Erythroblast (primary cell): ENCODE results near the gene SEMA3E.
"Not testable (repeated sequence)": the region's sequence is repeated elsewhere in the genome, so short reads cannot be mapped to it uniquely, and the experiment has no call there.

Source experiments
- DNase-seq, 2 experiments: peaks; one replicate each; lab custom pipeline; 2025; lab: John Stamatoyannopoulos, UW
- GATA1 ChIP-seq: IDR thresholded peaks from 2 replicates; pipeline ENCODE4 v1.6.1; 2011; ENCODE audit warnings: low read depth, mild to moderate bottlenecking, control low read depth, low read length, moderate library complexity
- POLR2A ChIP-seq: IDR thresholded peaks from 2 replicates; pipeline ENCODE4 v1.6.1; 2011; ENCODE audit warnings: mild to moderate bottlenecking, low read length

Gene SEMA3E

DNA sequence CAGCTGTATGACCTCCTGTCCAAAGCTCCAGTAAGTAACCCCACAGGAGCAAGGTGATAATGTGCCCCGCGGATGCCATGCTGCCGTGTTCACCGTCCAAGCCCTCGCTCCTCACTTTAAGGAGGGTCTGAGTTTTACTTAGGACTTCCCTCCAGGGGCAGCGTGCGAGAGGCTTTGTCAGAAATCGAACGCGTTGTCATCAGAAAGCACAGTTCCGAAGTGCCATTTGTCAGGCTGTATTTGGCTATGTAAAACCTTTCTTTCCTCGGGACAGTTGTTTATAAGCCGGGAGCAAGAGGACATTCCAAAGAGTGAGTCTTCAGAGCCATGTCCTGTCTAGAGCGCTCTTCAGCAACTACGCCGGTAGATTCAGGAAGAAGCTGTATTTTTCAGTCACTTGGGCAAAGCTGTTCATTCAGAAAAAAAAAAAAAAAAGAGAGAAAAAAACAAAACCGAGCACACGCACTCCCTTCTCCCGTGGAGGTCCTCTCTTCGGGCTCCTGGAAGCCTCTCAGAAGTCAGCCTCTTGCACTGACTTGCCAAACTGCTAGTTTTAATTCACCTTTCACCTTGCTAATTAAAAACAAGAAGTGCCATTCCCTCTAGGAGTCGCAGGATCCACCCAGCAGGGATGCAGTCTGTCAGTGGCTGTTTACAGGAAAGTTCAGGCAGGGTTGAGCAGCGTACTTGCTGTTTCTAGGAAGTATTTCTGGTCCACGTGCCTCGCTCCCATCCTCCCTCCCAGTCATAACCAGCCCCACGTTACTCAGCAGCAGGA lies at the start of gene SEMA3E:
SEMA3E (minus strand) TSS at position 676 of the 778 bp plus-strand sequence.
- no peak for DNase-seq
- no peak for TF ChIP-seq GATA1
- no peak for TF ChIP-seq POLR2A

DNA sequence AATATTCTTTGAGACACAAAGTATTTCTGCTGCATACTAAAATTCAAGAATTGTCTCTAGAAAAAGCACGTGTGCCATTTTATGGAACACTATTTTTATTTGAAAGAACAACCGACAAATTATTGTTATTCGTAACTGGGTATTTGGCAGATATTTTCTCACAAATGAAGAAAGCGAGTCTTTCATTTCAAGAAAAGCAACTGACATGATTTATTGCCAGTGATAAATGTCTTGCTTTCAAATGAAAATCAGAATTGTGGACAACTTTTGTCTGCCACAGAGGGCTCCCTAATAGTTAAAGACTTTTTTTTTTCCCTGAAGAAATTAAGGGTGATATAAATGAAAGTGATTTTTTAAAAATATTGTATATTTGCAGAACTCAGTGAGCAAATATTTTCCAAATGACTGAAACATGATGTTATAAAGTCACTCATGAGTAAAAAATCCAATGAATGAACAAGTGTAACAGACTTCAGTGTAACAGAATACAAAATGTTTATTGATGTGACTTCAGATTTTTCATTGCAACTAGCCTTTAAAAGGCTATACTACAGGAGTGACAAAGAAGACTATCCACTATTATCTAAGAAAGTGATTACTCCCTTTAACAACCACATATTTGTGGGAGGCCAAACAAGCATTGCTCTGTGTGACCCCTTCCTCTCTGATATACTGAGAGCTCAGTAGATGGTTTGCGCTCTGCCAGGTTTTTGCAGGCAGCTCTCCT lies 49.0 kb upstream of the SEMA3E start:
- DNase-seq, result no peak
- TF ChIP-seq POLR2A, result no peak
- no peak for TF ChIP-seq GATA1

DNA sequence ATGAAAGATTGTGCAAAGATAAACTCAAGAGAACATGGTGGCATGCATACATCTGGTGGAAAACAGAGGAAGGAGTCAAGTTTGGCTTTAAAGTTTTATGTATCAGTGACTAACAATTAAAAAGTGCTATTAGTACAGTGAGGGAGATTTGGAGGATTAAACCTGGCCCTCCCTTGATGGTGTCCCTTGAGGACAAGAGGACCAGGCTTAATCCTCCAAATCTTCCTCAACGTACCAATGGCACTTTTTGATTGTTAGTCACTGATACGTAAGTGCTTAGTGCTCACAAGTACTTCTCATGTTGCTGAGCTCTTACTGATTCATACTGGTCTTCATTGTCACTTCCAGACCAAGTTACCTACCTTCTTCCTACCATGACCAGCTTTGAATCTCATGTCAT lies 47.2 kb upstream of the SEMA3E start:
- no peak for DNase-seq
- TF ChIP-seq GATA1 (no peak), POLR2A (no peak)

DNA sequence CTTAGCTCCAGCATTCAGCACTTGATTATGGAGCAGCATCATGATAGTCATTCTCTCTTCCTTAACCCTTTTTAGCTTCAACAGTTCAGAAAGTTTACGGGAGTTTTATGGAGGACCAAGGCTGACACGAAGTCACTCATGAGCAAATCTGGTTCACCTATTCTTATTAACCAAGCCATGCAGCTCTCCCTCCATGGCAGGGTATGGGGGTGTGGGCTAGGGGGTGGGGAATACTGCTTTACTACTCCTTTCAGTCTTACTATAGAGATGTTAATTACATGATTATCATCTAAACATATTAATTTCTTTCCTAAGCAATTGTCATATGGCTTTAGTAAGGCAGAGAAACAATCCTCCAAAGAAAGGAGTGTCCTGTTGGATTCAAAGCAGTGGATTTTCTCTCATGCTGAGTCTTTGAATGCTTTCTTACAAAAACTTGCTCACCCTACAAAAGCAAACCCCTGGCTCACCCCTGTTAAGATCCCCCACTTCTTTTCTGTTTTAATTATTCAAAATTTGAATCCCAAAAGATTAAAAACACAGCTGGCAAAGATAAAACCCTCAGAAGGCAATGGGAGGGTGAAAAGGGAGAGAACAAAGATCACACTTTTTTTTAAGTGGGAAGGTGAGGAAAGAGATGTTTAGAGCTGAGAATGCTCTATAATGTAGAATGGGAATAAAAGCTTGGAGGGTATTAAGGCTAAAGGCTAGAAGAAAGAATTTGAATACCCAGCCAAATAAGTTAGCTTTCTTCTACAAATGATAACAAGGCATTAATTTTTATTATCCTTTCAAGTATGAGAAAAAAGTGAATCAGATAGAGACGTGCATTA lies 46.4 kb upstream of the SEMA3E start:
- TF ChIP-seq GATA1, result no peak
- no peak for TF ChIP-seq POLR2A
- no peak for DNase-seq

DNA sequence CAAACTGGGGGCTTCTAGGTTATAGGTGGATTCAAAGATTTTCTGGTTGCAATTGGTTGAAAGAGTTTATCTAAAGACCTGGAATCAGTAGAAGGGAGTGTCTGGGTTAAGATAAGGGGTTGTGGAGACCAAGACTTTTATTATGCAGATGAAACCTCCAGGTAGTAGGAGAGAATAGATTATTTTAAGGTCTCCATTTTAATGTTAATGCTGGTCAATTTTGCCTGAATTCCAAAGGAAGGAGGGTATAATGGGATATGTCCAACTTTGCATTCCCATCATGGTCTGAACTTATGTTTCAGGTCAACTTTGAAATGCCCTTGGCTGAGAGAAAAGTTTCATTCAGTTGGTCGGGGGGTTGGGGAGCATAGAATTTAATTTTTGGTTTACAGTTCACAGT lies 44.3 kb upstream of the SEMA3E start:
- TF ChIP-seq POLR2A, result no peak
- no peak for TF ChIP-seq GATA1
- DNase-seq, result no peak

DNA sequence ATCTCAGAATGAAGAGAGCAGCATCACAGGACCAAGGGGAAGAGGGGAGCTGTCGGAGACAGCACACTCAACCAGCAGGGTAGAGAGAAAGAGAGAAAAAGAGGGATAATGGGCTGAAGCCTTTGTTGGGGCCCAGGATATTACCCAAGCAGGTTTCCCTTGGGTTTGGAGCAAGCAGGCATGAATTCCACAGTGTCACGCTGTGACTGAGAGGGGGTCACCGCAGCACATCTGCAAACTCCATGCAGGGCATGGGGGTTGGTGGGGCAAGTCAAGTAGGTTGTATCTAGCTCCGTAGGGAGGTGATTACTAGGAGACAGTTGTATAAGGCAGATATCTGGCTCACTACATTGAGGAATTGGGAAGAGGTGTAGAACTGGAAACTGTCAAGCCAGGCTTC lies 42.2 kb upstream of the SEMA3E start:
- TF ChIP-seq POLR2A (no peak), GATA1 (no peak)

DNA sequence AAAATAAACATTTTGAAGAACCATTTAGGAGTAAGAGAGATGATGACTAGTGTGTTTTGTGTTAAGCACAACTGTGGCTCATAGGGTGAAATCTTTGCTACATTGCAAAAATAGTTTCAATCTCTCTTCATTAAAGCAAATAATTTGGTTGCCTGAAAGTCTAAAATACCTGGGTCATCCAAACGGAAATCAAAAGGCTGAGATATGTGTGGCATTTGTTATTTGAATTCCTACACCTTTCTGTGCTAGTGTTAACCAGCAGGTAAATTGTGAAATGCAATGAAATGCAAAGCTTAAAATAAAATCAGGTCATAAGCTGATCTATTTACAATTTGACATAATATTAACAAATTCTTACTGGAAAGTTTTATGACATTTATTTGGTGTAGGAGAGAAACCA lies 40.9 kb upstream of the SEMA3E start:
- DNase-seq, result no peak
- TF ChIP-seq GATA1, result no peak
- no peak for TF ChIP-seq POLR2A

More for the DNA sequence above, 42.2 kb upstream of the SEMA3E start:
- DNase-seq, result no peak

DNA sequence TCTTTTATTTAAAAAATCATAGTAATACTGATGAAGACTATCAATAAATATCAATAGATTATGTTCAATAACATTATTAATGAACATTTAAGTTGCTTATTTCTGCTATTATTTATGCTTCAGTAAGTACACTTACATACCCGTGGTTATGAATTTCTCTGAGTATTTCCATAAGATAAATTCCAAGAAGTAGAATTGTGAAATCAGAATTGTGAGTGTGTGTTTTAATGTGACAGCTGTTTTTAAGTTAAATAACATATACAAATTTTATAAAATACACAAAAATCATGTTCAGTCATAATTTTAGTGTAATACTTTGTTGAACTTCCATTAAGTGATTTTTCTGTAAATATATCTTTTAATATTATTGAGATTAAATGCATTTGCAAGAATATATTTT lies 37.5 kb upstream of the SEMA3E start:
- no peak for DNase-seq
- TF ChIP-seq GATA1 (no peak), POLR2A (no peak)

DNA sequence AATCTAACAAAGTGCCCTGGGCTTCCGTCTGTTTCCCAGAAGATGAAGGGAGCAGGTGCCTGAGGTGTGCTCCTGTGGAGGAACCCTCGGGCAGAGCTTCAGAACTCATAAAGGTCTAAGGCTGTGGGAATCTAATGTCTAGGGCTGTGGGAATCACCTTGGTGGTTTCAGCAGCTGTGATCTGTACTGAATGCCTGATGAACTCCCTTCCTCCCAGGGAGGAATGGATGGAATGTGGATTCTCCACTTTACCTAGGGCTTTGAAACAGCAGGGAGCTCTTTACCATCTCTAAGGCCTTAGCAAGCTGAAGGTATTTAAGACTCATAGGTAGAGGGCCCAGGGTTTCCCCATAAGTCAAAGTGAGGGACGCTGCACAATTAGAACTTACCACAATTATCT lies 36.0 kb upstream of the SEMA3E start:
- no peak for DNase-seq

DNA sequence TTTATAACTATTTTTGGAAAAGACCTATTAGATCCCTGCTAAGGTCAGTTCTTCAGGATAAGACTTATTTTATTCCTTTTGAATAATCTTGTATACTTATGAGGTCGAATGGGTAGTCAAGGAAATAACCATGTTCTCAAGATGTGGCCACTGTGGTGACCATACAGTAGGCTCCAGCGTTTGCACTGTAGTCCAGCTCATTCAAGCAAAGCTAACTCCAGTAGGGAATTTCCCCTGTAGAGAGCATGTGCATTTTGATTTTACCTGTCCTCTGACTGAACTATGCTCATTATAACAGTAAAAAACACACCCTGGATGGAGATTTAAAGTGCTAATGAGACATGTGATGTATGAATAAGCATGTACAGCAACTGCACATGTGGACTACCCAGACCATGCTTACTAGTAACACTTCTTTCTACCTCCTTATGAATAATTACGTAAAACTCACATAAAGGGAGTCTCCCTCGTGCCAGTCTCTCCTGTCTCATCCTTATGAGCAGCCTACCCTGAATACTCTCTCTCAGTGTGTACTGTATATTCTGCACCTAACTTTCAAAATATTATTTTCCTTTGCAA lies 32.4 kb upstream of the SEMA3E start:
- no peak for DNase-seq
- no peak for TF ChIP-seq GATA1
- TF ChIP-seq POLR2A, result no peak

More for the DNA sequence above, 36.0 kb upstream of the SEMA3E start:
- TF ChIP-seq POLR2A, result no peak
- no peak for TF ChIP-seq GATA1

DNA sequence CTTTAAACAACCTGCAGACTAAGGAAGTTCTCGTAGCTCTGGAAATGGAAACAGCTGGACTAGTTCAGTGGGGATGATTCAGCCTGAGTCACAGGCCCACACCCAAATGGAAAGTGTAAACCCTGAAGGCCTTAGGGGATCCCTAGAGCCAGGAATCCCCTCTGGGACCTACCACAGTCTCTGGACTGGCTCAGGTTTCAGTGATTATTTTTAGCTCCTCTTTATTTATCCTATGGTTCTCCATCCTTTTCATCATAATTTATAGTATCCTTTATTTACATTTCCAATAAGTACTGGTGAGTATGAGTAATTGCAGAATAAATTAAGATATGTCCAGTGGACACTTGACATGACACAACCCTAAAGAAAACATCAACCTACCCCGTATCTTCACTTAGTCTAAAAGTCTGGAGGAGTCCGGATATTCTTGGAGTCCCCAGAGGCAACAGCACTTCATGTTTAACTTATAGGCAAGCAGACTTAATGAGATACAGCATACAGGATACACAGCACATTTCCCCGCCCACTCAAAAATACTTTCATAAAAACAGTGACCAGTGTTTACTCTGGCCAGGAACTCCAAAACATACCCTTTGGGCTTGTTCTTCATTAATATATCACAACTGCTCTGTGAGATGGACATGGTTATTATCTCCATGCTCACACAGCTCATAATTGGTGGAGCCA lies 28.4 kb upstream of the SEMA3E start:
- TF ChIP-seq POLR2A (no peak), GATA1 (no peak)
- DNase-seq, result peak in 1 of 2 experiments; percentile 31

DNA sequence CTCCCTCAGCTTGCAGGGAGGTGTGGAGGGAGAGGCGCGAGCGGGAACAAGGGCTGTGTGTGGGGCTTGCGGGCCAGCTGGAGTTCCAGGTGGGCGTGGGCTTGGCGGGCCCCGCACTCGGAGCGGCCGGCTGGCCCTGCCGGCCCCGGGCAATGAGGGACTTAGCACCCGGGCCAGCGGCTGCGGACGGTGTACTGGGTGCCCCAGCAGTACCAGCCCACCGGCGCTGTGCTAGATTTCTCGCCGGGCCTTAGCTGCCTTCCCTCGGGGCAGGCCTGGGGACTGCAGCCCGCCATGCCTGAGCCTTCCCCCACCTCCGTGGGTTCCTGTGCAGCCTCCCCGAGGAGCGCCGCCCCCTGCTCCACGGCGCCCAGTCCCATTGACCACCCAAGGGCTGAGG lies 24.4 kb upstream of the SEMA3E start:
- DNase-seq, result not testable (repeated sequence)

DNA sequence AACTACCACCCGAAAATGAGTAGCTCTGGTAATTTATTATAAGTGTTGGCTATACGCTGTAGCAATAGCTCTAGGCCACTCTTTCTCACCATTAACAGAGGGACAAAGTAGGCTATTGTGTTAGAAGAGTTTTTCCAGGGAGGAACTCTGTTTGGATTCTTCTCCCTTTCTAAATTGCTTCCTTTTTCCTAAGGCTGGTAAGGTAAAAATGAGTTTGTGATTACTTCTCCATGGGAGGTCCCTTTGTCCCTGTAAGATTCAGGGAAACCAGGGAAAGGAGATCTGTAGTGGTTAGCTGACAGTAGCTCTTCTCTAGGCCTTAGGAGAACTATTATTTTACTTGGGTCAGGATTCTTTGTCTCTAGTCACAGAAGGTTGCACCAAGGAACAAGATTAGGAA lies 23.2 kb upstream of the SEMA3E start:
- TF ChIP-seq POLR2A, result no peak
- TF ChIP-seq GATA1, result no peak
- DNase-seq, result no peak

DNA sequence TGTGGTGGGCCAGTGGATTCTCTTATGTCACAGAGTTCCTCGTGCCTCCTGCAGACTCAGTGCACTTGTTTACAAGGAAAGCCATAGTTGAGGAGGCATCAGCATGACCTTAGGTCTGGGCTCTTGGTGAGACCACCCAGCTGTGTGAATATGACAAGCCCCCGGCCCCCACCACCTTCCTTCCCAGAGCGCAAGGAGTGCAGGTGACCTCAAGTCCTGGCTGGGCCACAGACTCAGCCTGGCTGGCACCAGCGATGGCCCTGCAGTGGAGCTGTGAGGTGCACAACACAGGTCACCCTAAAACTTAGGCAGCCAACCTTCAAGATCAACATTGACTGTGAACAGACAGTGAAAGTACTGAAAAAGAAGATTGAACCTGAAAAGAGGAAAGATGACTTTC lies 14.2 kb upstream of the SEMA3E start:
- TF ChIP-seq POLR2A (no peak), GATA1 (no peak)
- no peak for DNase-seq
